Activated naive CD8-positive, alpha-beta T cell treated with anti-CD3 and anti-CD28 coated beads, Interleukin-2, amount 10 ng/mL, durations not matched to agents 7 days and 5 days (primary cell): Measurements from ENCODE around the gene ING5. TPM values are rescaled to one million over a fixed set of nuclear protein-coding genes. Genes with fewer than 3 reads are reported as not detected.

Experiments used
- ATAC-seq: fragments of 150-1000 bp; cut with Tn5 transposase; one replicate; pipeline ENCODE4 v1.10.0; 2021; ENCODE audit warnings: low read depth, moderate library complexity
- POLR2A ChIA-PET: fragments of 350-600 bp; sonication (Branson Sonifier 250); formaldehyde crosslinking; loops from one replicate; lab custom pipeline; 2021; ENCODE audit warnings: antibody characterized with exemption; lab: Charles Lee
- DNase-seq: peaks from one replicate; pipeline ENCODE4 v3.0.0; 2021
- H3K27ac Mint-ChIP-seq: one replicate; pipeline ENCODE4 v1.8.0; 2022; ENCODE audit warnings: mild to moderate bottlenecking, mixed read lengths
- H3K27me3 Mint-ChIP-seq: one replicate; pipeline ENCODE4 v1.8.0; 2022; ENCODE audit warnings: mild to moderate bottlenecking, moderate library complexity, mixed read lengths
- H3K36me3 Mint-ChIP-seq: one replicate; pipeline ENCODE4 v1.8.0; 2021; ENCODE audit warnings: mild to moderate bottlenecking, mixed read lengths
- H3K4me1 Mint-ChIP-seq: one replicate; pipeline ENCODE4 v1.8.0; 2021; ENCODE audit warnings: mixed read lengths
- H3K4me3 Mint-ChIP-seq: one replicate; pipeline ENCODE4 v1.8.0; 2022; ENCODE audit warnings: mild to moderate bottlenecking, moderate library complexity, mixed read lengths
- H3K9me3 Mint-ChIP-seq: one replicate; pipeline ENCODE4 v1.8.0; 2021; ENCODE audit warnings: mixed read lengths
- total RNA-seq, 2 experiments: library from RNA; stranded (reverse); gene quantifications; one replicate each; pipeline ENCODE4 v1.2.3, GENCODE V29; 2021

Gene ING5
- total RNA-seq, 2 experiments from 2014 or later, result 52.1 to 54.3 TPM

GRCh38 chr2:241665731-241666440, 36.0 kb upstream of the ING5 start:
- peaks cover 5% of the 10 kb centered on the region for H3K4me1 Mint-ChIP-seq
- POLR2A ChIA-PET, result no interaction called here
- no peak overlapping the region for H3K4me3 Mint-ChIP-seq
- H3K9me3 Mint-ChIP-seq, result no peaks in the 10 kb centered on the region
- peaks cover 2% of the 10 kb centered on the region for H3K36me3 Mint-ChIP-seq
- DNase-seq (no peak), ATAC-seq (no peak)
- no peaks in the 10 kb centered on the region for H3K27me3 Mint-ChIP-seq
- H3K27ac Mint-ChIP-seq, result no peak overlapping the region

GRCh38 chr2:241666627-241667400, 35.0 kb upstream of the ING5 start:
- Mint-ChIP-seq H3K4me1 (peaks cover 5% of the 10 kb centered on the region), H3K36me3 (peaks cover 2% of the 10 kb centered on the region), H3K9me3 (no peaks in the 10 kb centered on the region), H3K4me3 (no peak overlapping the region), H3K27ac (no peak overlapping the region), H3K27me3 (no peaks in the 10 kb centered on the region)
- ATAC-seq, result no peak
- DNase-seq, result no peak
- POLR2A ChIA-PET, result no interaction called here

GRCh38 chr2:241668354-241668753, 33.5 kb upstream of the ING5 start:
- POLR2A ChIA-PET, result no interaction called here
- Mint-ChIP-seq H3K4me3 (no peak overlapping the region), H3K36me3 (peaks cover 2% of the 10 kb centered on the region), H3K9me3 (no peaks in the 10 kb centered on the region), H3K4me1 (peaks cover 7% of the 10 kb centered on the region), H3K27ac (no peak overlapping the region), H3K27me3 (no peaks in the 10 kb centered on the region)
- no peak for ATAC-seq
- no peak for DNase-seq

GRCh38 chr2:241668839-241669238, 33.0 kb upstream of the ING5 start:
- DNase-seq (no peak), ATAC-seq (no peak)
- no peaks in the 10 kb centered on the region for H3K27me3 Mint-ChIP-seq
- no peak overlapping the region for H3K4me3 Mint-ChIP-seq
- no peak overlapping the region for H3K27ac Mint-ChIP-seq
- no peaks in the 10 kb centered on the region for H3K9me3 Mint-ChIP-seq
- peaks cover 10% of the 10 kb centered on the region for H3K4me1 Mint-ChIP-seq
- POLR2A ChIA-PET, result no interaction called here
- H3K36me3 Mint-ChIP-seq, result peaks cover 2% of the 10 kb centered on the region

DNA sequence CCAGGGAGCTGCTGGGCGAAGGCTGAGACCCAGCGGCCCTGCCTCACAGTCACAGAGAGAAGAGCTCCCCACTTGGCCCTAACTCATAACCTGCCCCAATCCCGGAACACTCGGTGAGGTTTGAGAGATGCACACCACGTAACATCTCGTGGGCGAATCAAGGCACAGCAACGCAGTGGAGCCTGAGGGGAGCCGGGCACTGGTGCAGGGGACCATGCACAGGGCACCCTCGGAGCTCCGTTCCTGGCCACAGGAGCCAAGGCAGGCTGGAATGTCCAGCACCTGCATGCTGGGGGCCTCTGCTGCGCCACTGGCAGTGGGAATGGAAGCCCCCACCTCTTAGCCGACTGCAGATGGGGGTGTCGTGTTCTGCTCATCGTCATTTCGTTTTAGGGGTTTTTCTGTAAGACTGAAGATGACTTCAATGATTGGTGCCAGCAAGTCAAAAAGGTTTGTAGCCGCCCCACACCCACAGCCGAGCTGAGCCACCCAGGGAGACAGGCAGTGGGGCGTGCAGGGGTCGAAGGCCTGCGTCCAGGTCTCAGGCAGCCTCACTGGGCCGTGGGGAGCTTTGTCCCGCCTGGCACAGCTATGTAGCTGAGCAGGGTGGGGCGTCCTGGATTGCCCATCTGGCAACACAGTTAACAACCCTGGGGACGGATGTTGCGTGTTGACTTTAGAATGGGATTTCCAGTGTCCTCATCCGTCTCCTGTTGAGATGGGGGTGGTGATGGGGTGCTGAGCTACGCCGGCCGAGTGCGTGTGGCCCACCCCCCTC, 31.3 kb upstream of the ING5 start:
- Mint-ChIP-seq H3K4me1 (peaks cover 6% of the 10 kb centered on the region), H3K36me3 (peaks cover 2% of the 10 kb centered on the region), H3K27ac (no peak overlapping the region), H3K4me3 (no peak overlapping the region), H3K9me3 (no peaks in the 10 kb centered on the region), H3K27me3 (no peaks in the 10 kb centered on the region)
- POLR2A ChIA-PET, result no interaction called here
- ATAC-seq (no peak), DNase-seq (no peak)

GRCh38 chr2:241671457-241672240, 30.2 kb upstream of the ING5 start:
- H3K27ac Mint-ChIP-seq, result no peak overlapping the region
- H3K9me3 Mint-ChIP-seq, result no peaks in the 10 kb centered on the region
- peaks cover 6% of the 10 kb centered on the region for H3K4me1 Mint-ChIP-seq
- peaks cover 2% of the 10 kb centered on the region for H3K36me3 Mint-ChIP-seq
- ATAC-seq (no peak), DNase-seq (no peak)
- no peak overlapping the region for H3K4me3 Mint-ChIP-seq
- H3K27me3 Mint-ChIP-seq, result no peaks in the 10 kb centered on the region
- POLR2A ChIA-PET, result no interaction called here

GRCh38 chr2:241672243-241673188, 29.3 kb upstream of the ING5 start:
- no peak for ATAC-seq
- no peak overlapping the region for H3K27ac Mint-ChIP-seq
- no peak overlapping the region for H3K4me3 Mint-ChIP-seq
- peaks cover 6% of the 10 kb centered on the region for H3K4me1 Mint-ChIP-seq
- POLR2A ChIA-PET, result interaction anchor here (0.7 kb wide), 1 partner anchor 30 kb away, joined by 3 read pairs; the partner anchor contains the start of gene ING5
- no peak for DNase-seq
- H3K27me3 Mint-ChIP-seq, result no peaks in the 10 kb centered on the region
- H3K36me3 Mint-ChIP-seq, result peaks cover 2% of the 10 kb centered on the region
- H3K9me3 Mint-ChIP-seq, result no peaks in the 10 kb centered on the region

DNA sequence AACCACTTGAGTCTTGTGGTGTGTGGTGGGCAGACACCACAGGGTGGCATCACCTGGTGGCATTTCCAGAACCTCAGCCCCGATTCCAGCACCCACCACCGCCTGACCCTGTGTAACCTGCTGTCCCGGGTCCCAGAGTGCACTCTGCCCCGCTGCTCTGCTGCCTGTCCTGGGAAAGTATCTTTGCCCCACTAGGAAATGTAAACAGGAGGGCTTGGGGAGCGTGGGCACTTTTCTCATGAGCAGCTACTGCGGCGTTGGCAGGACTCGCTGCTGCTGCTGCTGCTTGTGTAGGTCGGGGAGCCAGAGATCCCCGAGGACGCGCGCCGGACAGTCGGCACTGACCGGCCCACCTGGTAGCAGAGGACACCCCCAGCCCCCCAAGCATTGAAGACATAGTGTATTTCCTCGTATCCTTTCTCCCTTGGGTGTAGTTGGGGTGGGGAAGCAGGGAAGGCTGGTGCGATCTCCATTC, 28.6 kb upstream of the ING5 start:
- H3K36me3 Mint-ChIP-seq, result peaks cover 2% of the 10 kb centered on the region
- no peaks in the 10 kb centered on the region for H3K9me3 Mint-ChIP-seq
- no peaks in the 10 kb centered on the region for H3K27me3 Mint-ChIP-seq
- H3K27ac Mint-ChIP-seq, result no peak overlapping the region
- DNase-seq (no peak), ATAC-seq (no peak)
- H3K4me1 Mint-ChIP-seq, result peaks cover 6% of the 10 kb centered on the region
- POLR2A ChIA-PET, result interaction anchor here (0.7 kb wide), 1 partner anchor 29 kb away, joined by 3 read pairs; the partner anchor contains the start of gene ING5
- no peak overlapping the region for H3K4me3 Mint-ChIP-seq

DNA sequence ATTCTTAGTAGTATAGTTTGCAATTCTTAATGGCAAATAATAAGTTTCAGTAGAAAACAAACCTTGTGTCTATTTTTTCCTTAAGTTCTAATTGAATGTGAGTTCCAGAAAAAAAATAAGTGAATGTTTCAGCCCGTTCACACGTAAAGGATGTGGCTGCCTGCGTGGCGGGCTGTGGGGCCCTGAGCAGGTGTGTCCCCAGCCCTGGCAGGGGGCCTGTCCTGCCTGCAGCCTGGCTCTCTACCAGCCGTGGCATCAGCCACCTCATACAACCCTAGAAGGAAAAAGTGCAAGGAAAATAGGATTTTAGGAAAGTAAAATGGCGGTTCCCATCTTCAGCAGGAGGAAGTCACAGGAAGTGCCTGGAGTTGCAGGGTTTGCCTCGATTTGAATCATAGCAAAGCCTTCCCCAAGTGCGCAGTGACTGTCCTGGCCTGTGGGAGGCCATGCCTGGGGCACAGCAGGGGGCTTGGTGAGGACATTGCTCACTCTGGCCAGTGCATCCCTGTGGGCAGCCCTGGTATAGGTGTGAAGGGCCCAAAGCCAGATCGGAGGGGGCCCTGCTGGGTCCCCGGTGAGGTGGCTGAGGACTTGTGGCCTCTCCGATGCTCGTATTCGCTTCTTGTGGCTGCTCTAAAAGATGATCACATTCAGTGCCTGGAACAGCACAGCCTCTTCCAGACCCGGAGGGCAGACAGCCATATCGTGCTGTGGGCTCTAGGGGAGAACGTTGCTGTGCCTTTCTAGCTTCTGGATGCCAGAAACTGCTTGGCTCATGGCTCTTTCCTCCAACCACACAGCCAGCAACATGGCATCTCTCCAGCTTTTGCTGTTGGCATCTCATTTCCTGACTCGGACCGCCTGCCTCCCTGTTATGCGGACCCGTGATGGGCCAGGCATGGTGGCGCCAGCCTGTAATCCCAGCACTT, 27.8 kb upstream of the ING5 start:
- Mint-ChIP-seq H3K27me3 (no peaks in the 10 kb centered on the region), H3K9me3 (no peaks in the 10 kb centered on the region), H3K36me3 (no peaks in the 10 kb centered on the region), H3K4me3 (no peak overlapping the region), H3K27ac (peak overlapping the region; percentile 66), H3K4me1 (peaks cover 6% of the 10 kb centered on the region)
- POLR2A ChIA-PET, result no interaction called here
- DNase-seq (no peak), ATAC-seq (peak; percentile 15)

DNA sequence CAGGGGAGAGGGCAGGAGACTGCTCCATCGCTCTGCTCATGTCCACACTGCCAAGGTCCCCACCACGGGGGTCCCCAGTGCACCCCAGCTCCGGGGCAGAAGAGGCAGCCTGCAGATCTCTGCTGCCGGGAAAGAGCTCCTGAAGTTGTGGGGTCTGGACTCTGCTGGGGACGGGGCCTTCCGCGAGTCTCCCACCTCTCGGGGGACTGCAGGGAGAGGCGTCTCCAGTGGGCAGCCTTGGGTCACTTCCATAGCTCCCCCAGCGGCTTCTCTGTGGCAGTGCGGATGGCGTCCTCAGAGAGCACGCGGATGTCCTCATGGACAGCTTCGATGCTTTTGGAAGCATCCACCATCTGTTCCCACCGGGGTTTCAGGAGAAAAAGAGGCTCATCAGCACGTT, 26.0 kb upstream of the ING5 start:
- no peak overlapping the region for H3K4me3 Mint-ChIP-seq
- peaks cover 2% of the 10 kb centered on the region for H3K36me3 Mint-ChIP-seq
- no peak for DNase-seq
- no peaks in the 10 kb centered on the region for H3K27me3 Mint-ChIP-seq
- H3K9me3 Mint-ChIP-seq, result no peaks in the 10 kb centered on the region
- peaks cover 10% of the 10 kb centered on the region for H3K4me1 Mint-ChIP-seq
- POLR2A ChIA-PET, result interaction anchor here (0.9 kb wide), 1 partner anchor 11 kb away, joined by 3 read pairs; the partner anchor contains the start of gene DTYMK
- no peak for ATAC-seq
- no peak overlapping the region for H3K27ac Mint-ChIP-seq

- H3K4me1 Mint-ChIP-seq, result peaks cover 11% of the 10 kb centered on the region
- POLR2A ChIA-PET, result no interaction called here
- no peaks in the 10 kb centered on the region for H3K27me3 Mint-ChIP-seq
- no peak for DNase-seq
- H3K36me3 Mint-ChIP-seq, result peaks cover 5% of the 10 kb centered on the region
- no peak overlapping the region for H3K4me3 Mint-ChIP-seq
- H3K9me3 Mint-ChIP-seq, result no peaks in the 10 kb centered on the region
- no peak overlapping the region for H3K27ac Mint-ChIP-seq
- ATAC-seq, result no peak
Measured at GRCh38 chr2:241676665-241677064, 25.2 kb upstream of the ING5 start.
